Left kidney (tissue), 2 donors: ENCODE measurements around the gene FBXL4. TPM values are rescaled to one million over a fixed set of nuclear protein-coding genes. Genes with fewer than 3 reads are reported as not detected.

Experiments used
- DNase-seq: peaks from one replicate; pipeline ENCODE4 v3.0.0-alpha.2; 2013
- polyA plus RNA-seq: library from polyadenylated mRNA; unstranded; fragments of 120-200 nt; gene quantifications from one replicate; pipeline ENCODE4 v1.2.1, GENCODE V29; 2013; ENCODE audit not compliant: insufficient read length

FBXL4 gene
- polyA plus RNA-seq, 1 donor, result 30.2 TPM

GRCh38 chr6:98885330-98885729 is 62.4 kb downstream of the FBXL4 start:
- DNase-seq, result no peak

- no peak for DNase-seq
Observed at GRCh38 chr6:98880486-98880885, 67.3 kb downstream of the FBXL4 start.

DNA sequence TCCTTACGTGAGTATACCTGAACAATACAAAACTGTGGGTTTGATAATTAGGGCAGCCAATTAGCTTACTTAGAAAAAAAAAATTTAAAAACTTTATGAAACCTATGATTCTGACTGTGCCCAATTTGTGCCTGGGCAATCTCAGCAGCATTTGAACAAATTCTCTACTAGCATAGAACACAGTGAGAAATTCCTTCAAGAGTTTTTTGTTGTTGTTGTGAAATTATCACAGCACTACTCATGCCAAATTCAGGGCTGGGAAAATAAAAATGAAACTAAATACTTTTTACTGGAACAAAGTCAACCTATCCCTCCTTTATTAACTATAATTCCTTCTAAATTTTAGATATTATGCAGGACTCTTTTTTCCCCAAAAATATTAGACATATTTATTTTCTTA is 70.5 kb downstream of the FBXL4 start:
- no peak for DNase-seq

DNA sequence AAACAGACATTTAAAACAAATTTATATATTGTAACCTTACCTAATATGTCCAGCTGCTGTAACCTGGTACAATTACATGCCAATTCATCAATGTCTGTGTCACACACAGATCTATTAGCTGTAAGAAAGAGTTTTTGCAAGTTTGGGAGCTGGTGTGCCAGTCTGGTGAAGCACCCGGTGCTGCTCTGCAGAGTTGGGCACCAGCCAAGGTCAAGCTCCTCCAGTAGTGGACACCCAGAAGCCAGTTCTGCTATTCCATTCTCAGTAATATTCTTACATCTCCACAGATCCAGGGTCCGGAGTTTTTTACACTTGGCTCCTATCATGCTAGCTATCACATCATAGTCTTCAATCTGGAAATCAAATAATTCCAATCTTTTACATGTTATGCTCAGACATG is 72.4 kb downstream of the FBXL4 start:
- DNase-seq, result no peak

DNA sequence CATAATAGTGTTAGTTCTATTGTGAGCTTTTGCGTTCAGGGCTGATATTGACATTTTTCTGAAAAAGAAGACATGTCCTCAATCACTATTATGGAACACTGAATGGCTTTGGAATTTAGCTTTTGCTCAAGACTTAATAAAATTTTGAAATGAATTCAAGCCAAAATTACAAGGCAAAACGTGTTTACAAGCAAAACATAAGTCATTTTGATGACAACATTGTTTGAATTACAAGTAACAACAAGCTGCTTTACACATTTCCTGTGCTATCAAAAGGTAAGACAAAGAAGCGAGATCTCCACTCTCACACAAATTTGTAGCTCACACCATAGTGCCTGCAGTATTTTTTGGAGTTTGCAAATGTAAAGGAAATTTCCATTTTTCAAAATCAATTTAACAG is 75.9 kb downstream of the FBXL4 start:
- no peak for DNase-seq

GRCh38 chr6:98871057-98871456 is 76.7 kb downstream of the FBXL4 start:
- DNase-seq, result no peak

GRCh38 chr6:98864497-98864896 is 83.2 kb downstream of the FBXL4 start:
- DNase-seq, result no peak

DNA sequence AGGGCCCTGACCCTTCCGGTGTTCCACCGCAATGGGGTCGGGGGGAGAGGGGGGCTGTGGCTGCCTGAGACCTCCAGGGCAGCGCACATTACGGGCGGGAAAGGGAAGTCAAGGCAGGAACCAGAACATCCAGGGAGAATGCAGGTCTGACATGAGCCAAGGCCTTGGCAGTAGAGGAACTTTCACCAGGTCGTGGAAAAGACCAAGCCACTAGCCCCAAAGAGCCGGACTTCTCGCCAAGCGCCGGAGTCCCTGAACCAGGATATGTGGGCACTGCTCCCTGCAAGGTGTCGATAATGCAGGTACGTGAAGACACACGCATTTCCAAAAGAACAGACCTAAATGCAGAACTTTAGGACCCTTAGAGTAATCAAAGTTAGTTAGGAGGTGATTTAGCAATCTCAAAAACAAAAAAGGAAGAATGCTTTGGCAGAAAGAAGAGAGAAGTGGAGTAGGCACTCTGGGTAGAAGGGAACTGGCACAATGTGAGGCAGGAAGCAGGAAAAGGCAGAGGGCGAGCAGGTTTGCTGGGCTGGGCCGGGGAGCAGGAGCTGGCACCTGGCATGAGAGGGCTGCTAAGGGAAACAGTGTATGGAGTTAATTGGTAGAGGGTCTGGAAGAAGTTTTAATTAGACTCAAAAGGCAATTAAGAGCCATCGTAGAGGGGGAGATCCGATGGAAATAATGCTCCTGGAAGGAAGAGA is 99.1 kb downstream of the FBXL4 start:
- no peak for DNase-seq

- no peak for DNase-seq
Observed at GRCh38 chr6:98847779-98848538, 99.8 kb downstream of the FBXL4 start.

DNA sequence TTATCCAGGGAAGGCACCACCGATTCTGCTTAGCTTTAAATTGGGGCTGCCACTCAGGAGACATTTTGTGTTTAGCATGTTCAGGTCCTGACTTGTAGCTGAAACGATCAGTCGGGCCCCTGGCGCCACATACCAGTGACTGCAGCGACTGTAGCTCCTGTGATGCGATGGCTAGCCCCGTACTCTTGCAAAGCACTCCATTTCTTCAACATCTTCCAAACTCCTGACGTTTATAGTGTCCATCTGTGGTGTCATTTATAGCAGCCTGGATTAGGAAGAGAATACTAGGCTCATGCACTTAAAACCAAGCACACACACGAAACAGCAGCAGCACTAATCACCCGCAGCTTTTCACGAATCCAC is 100.3 kb downstream of the FBXL4 start:
- DNase-seq, result no peak

- DNase-seq, result no peak
Observed at GRCh38 chr6:98846021-98846380, 101.7 kb downstream of the FBXL4 start.

DNA sequence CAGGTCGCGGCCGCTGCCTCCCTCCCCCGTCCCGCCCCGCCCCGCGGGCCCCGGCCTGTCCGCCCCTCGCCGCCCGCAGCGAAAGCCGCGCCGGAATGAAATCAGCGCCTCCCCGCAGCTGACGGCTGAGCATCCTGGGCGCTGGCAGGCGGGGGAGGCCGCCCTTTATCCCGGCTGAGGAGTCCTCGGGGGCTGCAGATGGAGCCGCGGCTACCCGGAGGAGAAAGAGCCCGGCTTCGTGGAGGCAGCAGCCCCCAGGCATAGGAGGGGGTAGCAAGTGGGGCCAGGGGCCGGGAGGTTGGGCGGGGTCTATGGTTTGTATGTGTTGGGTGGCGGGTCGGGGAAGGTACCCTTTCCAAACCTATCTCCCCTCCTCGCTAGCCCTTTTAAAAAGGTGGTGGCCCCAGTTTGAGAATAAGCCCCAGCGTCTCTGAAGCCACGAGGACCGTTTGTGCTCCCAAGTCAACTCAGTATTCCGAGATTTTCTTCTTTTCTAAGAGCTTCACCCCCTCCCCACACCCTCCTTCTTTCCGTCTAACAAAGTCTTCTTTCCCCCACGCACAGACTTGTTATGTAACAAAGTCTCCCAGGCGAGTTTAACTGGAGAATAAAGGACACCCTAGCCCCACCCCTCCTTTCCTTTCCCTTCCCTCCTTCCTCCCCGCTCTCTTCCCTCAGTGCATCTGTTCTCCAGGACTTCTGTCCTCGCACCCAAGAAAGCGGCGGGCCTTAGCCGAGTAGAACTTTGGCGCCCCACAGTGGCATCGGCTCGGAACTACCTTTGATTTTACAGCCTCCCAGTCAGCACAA is 102.3 kb downstream of the FBXL4 start:
- DNase-seq, result peak; percentile 78

DNA sequence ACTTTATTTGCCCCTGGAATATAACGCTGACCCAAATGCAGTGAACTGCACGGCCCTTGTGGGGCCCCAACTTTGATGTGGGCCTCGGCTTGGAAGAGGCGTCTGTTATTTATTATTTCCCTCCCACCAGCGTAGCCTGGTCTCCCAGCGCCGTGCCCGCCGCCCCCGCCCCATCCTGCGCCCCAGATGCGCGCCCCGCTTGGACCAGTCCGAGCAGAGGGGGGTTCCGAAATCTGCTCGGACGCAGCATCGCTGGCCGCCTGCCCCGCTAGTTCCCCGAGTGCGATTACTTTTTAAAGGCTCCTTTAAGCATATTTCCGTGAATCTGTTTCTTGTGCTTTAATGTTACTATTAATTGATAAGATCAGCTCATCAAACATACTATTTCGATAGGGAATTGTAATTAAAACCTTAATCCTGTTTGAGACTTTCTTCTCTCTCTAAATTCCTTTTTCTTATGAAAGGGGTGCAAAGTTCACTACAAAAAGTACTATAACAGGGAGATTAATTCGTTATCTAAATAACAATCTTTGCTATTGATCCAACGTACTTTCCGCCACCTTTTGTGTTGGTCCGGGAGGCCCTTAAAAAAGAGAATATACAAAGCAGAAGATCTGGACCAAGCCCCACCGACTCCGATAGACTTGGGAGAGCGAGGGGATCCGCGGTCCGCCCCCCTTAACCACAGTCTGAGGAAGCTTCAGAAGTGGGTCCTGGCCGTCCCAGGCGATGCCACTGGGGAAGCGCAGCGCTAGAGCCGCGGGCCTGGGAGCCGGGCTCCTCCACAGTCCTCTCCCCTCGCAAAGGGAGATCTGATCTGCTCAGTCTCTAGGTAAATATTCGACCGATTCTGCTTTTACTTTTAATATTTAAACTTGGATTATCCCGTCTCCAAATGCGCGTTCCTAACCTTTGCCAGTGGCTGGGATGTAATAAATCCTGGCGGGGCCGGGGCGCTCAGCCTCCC is 103.2 kb downstream of the FBXL4 start:
- DNase-seq, result no peak

- no peak for DNase-seq
Observed at GRCh38 chr6:98843271-98844243, 104.2 kb downstream of the FBXL4 start.

DNA sequence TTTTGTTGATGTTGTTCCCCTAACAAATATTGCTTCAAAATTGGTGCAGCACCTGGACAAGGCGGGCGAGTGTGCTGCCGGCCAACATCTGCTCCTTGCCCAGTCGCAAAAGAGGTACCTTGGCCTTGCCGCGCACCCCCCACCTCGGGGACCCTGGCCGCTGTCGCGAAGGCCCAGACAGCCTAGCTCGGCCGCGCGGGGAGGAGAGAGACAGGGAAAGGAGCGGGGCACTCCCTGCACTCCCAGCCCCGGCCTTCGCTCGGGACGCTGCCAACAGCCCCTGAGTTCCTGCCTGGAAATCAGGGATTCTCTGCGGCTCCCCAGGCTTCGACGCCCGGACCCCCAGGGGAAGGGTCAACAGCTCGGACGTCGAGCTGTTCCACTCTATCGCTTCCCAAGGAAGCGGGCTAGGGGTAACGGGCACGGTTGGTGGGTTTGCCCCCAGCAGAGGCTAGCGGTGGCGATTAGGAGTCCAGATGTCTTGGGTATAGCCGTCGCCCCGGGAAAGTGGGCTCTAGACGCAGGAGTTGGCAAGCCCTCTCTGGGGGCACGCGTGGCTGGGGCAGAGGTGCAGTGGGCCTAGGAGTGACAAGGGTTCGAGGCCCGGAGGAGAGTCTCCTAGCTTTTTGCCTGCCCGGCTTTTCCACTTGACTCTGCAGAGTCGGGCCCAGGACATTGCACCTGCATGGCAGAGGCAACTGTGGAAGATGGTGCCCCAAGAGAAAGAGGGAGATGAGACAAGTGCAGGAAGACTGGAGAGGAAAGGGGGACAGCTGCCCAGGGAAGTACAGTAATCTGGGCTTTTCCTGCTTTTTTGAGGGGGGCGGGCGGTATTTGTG is 105.2 kb downstream of the FBXL4 start:
- DNase-seq, result no peak

DNA sequence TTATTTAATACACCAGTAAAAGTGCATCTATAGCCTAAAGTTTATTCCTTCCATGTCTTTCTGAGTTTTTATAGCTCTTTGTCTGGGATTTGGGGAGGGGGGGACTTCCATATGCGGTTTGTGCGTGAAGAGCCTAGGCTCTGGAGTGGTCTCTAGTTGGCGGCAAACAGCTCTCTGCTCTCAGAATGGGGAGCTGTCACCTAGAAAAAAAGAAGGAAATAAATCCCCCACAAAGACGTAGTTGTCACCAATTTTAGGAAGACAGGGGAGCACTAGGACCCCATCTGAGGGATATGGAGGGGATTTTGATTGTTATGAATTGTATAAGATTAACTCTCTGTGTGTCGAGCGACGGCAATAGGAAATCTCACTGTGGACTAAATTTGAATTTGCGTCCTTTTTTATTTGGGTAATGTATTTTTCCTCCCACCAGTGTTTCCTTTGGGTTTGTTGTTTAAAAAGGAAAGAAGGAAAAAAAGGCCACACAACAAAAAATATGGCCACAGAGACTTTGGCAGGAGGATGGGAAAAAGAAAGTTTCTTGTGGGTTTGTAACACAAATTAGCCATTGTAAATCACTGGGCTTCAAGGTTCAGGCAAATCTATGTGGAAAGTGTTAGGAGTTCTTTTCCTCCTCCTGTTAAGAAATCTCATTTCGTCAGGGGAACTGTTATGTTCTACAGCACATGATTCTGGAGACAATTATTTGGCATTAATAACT is 106.0 kb downstream of the FBXL4 start:
- no peak for DNase-seq

GRCh38 chr6:98840996-98841513 is 106.7 kb downstream of the FBXL4 start:
- DNase-seq, result no peak

- no peak for DNase-seq
Observed at GRCh38 chr6:98840385-98840784, 107.4 kb downstream of the FBXL4 start.
